ENCODE data around the gene IL19. TPM values are rescaled to one million over a fixed set of nuclear protein-coding genes. Genes with fewer than 3 reads are reported as not detected.

Gene IL19
- total and polyA plus RNA-seq, 8 donors: 3.1 to 25.9 TPM; not detected in 6

DNA sequence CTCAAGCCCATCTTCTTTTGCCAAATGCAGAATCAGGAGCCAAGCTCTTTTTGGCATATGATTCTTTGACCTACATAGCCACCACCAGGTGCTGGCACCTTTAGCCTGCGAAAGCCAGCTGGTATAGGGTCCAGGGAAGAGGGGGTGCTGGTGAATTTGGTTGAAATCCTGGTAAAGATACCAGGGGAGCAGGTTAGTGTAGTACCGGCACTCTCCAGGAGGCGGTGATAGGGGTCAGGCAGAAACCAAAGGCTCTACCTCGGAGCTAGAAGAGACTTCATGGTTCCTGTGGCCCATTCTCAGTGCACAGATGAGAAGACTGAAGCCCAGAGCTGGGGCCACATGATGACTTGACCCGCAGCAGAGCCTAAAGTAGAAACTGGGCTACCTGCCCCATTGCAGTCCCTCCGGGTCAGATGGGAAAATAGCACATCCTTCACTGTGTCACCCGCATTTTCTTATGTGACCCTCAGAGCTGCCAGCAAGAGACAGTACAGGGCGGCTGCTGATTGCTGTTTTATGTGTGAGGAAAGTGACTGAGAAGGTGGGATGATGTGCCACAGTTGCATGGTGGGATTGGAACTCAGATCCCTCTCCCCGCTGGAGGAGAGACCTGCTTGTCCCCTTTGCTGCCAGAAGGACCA, 36.0 kb upstream of the IL19 start:
- intact Hi-C loops (cut with DNase I; ENCODE audit: low total_unique reads): loop anchor here (10.0 kb wide), 1 partner anchor 170 kb away; no protein-coding TSS in a partner anchor
- DNase-seq: peak; percentile 60 to 70
- Histone ChIP-seq H3K27ac (no peak overlapping the region), H3K27me3 (no peaks in the 10 kb centered on the region), H3K36me3 (peaks cover 44 to 76% (median 61%) of the 10 kb centered on the region in 4 donors), H3K9me3 (no peaks in the 10 kb centered on the region), H3K4me1 (peaks cover 0 to 54% (median 18%) of the 10 kb centered on the region in 4 donors), H3K4me3 (no peak overlapping the region)
- TF ChIP-seq EP300 (IDR thresholded peaks at IDR 0.05): no peak
- TF ChIP-seq, protein P1, sequence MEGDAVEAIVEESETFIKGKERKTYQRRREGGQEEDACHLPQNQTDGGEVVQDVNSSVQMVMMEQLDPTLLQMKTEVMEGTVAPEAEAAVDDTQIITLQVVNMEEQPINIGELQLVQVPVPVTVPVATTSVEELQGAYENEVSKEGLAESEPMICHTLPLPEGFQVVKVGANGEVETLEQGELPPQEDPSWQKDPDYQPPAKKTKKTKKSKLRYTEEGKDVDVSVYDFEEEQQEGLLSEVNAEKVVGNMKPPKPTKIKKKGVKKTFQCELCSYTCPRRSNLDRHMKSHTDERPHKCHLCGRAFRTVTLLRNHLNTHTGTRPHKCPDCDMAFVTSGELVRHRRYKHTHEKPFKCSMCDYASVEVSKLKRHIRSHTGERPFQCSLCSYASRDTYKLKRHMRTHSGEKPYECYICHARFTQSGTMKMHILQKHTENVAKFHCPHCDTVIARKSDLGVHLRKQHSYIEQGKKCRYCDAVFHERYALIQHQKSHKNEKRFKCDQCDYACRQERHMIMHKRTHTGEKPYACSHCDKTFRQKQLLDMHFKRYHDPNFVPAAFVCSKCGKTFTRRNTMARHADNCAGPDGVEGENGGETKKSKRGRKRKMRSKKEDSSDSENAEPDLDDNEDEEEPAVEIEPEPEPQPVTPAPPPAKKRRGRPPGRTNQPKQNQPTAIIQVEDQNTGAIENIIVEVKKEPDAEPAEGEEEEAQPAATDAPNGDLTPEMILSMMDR (IDR thresholded peaks at IDR 0.05): peak in 5 of 7 experiments; percentile 59 to 78 (median 71)
- WGBS, 5 donors: 65 to 68% (median 65%) methylated on average over 9 of the region's 9 CpGs

DNA sequence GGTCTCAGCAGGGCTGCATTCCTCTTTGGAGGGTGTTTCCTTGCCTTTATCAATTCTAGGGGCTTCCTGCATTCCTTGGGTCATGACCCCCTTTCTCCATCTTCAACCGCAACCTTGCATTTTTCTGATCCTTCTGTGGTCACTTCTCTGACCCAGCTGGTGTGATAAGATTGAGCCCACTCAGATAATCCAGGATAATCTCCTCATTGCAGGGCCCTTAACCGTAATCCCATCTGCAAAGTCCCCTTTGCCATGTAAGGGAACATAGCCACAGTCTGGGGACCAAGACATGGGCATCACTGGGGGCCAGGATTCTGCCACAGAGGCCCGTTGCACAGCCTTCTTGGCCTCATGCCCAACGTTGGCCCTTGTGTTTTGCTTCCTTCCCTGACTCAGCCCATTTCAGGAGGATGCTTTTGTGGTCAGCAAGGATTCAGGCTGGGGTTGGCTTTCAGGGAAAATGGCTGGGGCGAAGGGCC, 35.0 kb upstream of the IL19 start:
- Histone ChIP-seq H3K9me3 (no peaks in the 10 kb centered on the region), H3K27me3 (no peaks in the 10 kb centered on the region), H3K4me3 (no peak overlapping the region), H3K27ac (no peak overlapping the region), H3K36me3 (peaks cover 34 to 66% (median 51%) of the 10 kb centered on the region in 4 donors), H3K4me1 (peaks cover 0 to 54% (median 18%) of the 10 kb centered on the region in 4 donors)
- intact Hi-C loops (cut with DNase I; ENCODE audit: low total_unique reads): loop anchor here (10.0 kb wide), 1 partner anchor 169 kb away; no protein-coding TSS in a partner anchor
- TF ChIP-seq, protein P1 (IDR thresholded peaks at IDR 0.05): no peak
- no peak for TF ChIP-seq EP300 (IDR thresholded peaks at IDR 0.05)
- no peak for DNase-seq
- WGBS, 5 donors: 64 to 73% (median 68%) methylated on average over 4 to 5 of the region's 5 CpGs

DNA sequence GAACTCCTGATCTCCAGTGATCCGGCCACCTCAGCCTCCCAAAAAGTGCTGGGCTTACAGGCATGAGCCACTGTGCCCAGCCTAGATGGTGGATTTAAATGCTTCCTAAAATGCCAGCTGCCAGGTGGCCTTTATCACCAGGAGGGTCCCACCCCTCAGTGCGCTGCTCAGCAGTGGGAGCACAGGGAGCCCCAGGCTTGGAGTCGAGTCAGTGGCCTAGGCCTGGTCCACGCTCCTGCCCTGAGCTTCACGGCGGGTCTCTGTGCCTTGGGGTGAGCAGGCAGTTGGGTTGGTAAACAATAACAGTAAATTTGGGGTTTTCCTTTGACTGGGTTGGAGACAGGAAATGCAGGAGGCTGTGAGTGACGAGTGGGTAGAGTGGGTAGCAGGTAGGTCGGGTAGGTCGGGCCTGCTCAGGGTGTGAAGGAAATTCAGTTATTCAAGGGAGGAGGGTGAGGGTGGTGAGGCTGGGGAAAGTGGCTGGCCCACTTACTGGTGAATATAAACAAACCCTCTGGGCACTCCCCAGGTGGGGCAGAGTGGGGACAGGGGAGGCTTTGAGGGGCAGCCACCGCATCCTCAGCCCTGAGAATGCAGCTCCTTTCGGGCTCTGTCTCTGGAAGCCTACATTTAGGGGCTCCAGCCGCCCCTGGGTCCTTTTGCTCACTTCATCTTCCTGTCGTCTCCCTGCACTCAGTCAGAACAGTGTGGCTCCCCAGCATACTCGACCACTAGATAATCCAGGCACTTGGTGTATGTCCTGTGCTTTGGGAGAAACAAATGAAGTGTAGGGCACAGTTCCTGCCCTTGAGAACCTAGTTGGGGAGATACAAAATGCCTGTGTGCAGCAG, 33.5 kb upstream of the IL19 start:
- Histone ChIP-seq H3K9me3 (no peaks in the 10 kb centered on the region), H3K27me3 (no peaks in the 10 kb centered on the region), H3K27ac (peak overlapping the region; percentile 10 to 46 (median 22)), H3K4me3 (no peak overlapping the region), H3K4me1 (peaks cover 0 to 54% (median 18%) of the 10 kb centered on the region in 4 donors), H3K36me3 (peaks cover 19 to 51% (median 36%) of the 10 kb centered on the region in 4 donors)
- DNase-seq: peak in 1 of 2 donors; percentile 46
- WGBS, 5 donors: 70 to 79% (median 75%) methylated on average over 11 to 14 of the region's 14 CpGs
- intact Hi-C loops (cut with DNase I; ENCODE audit: low total_unique reads): loop anchor here (10.0 kb wide), 1 partner anchor 168 kb away; no protein-coding TSS in a partner anchor
- TF ChIP-seq POLR2AphosphoS5 (IDR thresholded peaks at IDR 0.05) (no peak), EP300 (IDR thresholded peaks at IDR 0.05) (no peak), POLR2A (IDR thresholded peaks at IDR 0.05) (no peak)
- TF ChIP-seq, protein P1 (IDR thresholded peaks at IDR 0.05): no peak

DNA sequence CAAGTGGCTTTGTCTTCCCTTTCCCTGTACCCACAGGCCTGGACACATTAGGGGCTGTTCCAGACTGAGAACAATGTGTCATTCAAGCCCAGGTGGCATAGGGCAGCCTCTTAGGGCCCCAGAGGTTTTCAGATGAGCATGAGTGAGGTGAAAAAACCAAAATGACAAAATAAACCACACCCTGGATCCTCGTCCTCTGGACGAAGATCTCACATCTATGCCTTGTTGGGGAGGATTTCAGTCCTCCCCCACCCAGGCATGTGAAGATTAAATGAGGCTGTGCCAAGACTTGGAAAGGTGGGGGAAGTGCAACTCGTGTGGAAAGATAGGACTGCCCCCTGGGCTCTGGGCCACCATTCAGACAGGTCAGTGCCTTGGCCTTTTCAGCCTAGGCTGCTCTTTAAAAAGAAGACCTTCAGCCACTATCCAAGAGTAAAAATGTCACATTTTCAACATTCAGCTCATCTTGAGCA, 32.8 kb upstream of the IL19 start:
- intact Hi-C loops (cut with DNase I; ENCODE audit: low total_unique reads): loop anchor here (10.0 kb wide), 1 partner anchor 167 kb away; no protein-coding TSS in a partner anchor
- 29 to 50% (median 32%) methylated on average over 3 of the region's 3 CpGs for WGBS, 5 donors
- H3K27ac ChIP-seq: peak overlapping the region in 3 of 5 donors; percentile 21 to 46 (median 33)
- no peaks in the 10 kb centered on the region for H3K27me3 ChIP-seq
- TF ChIP-seq EP300 (IDR thresholded peaks at IDR 0.05) (no peak), POLR2AphosphoS5 (IDR thresholded peaks at IDR 0.05) (no peak), POLR2A (IDR thresholded peaks at IDR 0.05) (no peak)
- TF ChIP-seq, protein P1 (IDR thresholded peaks at IDR 0.05): no peak
- peaks cover 12 to 44% (median 30%) of the 10 kb centered on the region in 4 donors for H3K36me3 ChIP-seq
- H3K4me3 ChIP-seq: no peak overlapping the region
- H3K4me1 ChIP-seq: peaks cover 0 to 54% (median 18%) of the 10 kb centered on the region in 4 donors
- no peak for DNase-seq
- H3K9me3 ChIP-seq: no peaks in the 10 kb centered on the region

All from stomach (tissue), 9 donors.